ENCODE data around the gene ACAD9. TPM values are rescaled to one million over a fixed set of nuclear protein-coding genes. Genes with fewer than 3 reads are reported as not detected.
"Not testable (repeated sequence)": the region's sequence is repeated elsewhere in the genome, so short reads cannot be mapped to it uniquely, and the experiment has no call there.

The ACAD9 gene
- total RNA-seq, 2 donors from 2014 or later: 32.0 to 55.1 TPM

DNA sequence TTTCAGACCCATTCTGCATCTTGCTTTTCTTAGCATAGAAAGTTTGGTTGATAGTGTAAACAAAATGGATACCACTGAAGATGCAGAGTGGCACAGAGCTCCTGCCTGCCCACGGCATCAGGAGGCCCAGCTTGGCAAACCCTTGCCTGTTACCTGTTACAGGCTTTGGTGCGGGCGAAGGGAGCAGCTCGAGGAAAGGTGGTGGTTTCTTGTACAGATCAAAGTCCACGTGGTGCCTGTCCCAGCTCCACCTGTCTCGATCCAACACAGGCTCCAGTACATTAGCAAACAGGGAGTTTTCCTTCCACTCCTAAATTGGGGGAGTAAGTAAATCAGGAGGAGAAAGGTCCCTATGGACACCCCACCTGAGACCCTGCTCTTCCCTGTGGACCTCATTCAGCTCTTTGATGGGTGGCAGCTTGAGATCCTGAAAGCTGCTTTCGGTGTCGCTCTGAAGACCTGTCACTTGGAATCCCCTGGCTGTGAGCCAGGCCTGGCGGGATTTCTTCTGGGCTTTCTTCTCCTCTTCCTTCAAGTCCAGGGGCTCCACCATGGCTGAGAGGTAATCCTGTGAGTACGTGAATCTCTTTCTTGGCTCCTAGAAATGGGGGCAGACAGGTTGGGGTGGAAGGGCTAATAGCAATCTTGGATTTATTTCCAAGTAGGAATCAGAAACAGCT, 35.7 kb downstream of the ACAD9 start:
- Histone ChIP-seq H3K9me3 (no peaks in the 10 kb centered on the region), H3K4me3 (no peak overlapping the region), H3K36me3 (peaks cover 9% of the 10 kb centered on the region), H3K27me3 (no peaks in the 10 kb centered on the region), H3K27ac (no peak overlapping the region), H3K4me1 (no peaks in the 10 kb centered on the region), H3K9ac (ENCODE audit: low read depth in 2 of 2, low read length in 2 of 2) (no peak overlapping the region)
- no peak for DNase-seq
- TF ChIP-seq, protein P1, sequence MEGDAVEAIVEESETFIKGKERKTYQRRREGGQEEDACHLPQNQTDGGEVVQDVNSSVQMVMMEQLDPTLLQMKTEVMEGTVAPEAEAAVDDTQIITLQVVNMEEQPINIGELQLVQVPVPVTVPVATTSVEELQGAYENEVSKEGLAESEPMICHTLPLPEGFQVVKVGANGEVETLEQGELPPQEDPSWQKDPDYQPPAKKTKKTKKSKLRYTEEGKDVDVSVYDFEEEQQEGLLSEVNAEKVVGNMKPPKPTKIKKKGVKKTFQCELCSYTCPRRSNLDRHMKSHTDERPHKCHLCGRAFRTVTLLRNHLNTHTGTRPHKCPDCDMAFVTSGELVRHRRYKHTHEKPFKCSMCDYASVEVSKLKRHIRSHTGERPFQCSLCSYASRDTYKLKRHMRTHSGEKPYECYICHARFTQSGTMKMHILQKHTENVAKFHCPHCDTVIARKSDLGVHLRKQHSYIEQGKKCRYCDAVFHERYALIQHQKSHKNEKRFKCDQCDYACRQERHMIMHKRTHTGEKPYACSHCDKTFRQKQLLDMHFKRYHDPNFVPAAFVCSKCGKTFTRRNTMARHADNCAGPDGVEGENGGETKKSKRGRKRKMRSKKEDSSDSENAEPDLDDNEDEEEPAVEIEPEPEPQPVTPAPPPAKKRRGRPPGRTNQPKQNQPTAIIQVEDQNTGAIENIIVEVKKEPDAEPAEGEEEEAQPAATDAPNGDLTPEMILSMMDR (IDR thresholded peaks at IDR 0.05): no peak
- intact Hi-C loops (cut with DNase I): no loop called here

DNA sequence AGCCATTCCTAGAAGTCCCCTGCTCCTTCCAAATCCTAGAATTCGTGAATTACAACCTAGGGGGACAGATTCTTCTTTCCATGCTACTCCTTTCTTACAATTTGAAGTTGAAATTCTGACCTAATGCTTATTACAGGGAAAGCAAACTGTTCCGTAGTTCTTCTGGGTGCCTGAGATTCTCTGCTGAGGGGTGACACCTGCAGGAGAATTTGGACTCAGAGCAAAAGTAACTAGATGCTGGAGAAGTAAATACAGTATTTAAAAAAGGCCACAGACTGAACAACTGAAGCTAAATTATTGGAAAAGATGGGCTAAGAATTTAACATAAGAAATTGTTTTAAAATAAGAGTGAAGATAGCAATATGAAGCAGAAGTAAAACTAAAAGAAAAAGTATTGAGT, 37.9 kb downstream of the ACAD9 start:
- no peak for DNase-seq
- H3K36me3 ChIP-seq: peaks cover 5% of the 10 kb centered on the region

DNA sequence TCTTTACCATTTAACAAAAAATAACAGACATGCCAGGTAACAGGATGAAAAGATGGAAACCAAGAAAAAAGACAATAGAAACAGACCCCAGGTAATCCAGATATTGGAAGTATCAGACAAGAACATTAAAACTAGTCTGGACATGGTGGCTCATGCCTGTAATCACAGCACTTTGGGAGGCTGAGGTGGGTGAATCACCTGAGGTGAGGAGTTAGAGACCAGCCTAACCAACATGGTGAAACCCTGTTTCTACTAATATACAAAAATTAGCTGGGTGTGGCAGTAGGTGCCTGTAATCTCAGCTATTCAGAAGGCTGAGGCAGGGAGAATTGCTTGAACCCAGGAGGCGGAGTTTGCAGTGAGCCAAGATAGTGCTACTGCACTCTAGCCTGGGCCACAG, 40.6 kb downstream of the ACAD9 start:
- no peaks in the 10 kb centered on the region for H3K27me3 ChIP-seq
- H3K27ac ChIP-seq: no peak overlapping the region
- no peaks in the 10 kb centered on the region for H3K4me1 ChIP-seq
- TF ChIP-seq, protein P1 (IDR thresholded peaks at IDR 0.05): no peak
- H3K9me3 ChIP-seq: no peaks in the 10 kb centered on the region
- H3K4me3 ChIP-seq: no peak overlapping the region
- no peaks in the 10 kb centered on the region for H3K36me3 ChIP-seq
- H3K9ac ChIP-seq (ENCODE audit: low read depth in 2 of 2, low read length in 2 of 2): no peak overlapping the region
- intact Hi-C loops (cut with DNase I): no loop called here
- DNase-seq: no peak

More for the DNA sequence above, 37.9 kb downstream of the ACAD9 start:
- intact Hi-C loops (cut with DNase I): no loop called here
- Histone ChIP-seq H3K4me3 (no peak overlapping the region), H3K9me3 (no peaks in the 10 kb centered on the region), H3K4me1 (no peaks in the 10 kb centered on the region), H3K9ac (ENCODE audit: low read depth in 2 of 2, low read length in 2 of 2) (no peak overlapping the region), H3K27ac (no peak overlapping the region), H3K27me3 (no peaks in the 10 kb centered on the region)
- TF ChIP-seq, protein P1 (IDR thresholded peaks at IDR 0.05): no peak

DNA sequence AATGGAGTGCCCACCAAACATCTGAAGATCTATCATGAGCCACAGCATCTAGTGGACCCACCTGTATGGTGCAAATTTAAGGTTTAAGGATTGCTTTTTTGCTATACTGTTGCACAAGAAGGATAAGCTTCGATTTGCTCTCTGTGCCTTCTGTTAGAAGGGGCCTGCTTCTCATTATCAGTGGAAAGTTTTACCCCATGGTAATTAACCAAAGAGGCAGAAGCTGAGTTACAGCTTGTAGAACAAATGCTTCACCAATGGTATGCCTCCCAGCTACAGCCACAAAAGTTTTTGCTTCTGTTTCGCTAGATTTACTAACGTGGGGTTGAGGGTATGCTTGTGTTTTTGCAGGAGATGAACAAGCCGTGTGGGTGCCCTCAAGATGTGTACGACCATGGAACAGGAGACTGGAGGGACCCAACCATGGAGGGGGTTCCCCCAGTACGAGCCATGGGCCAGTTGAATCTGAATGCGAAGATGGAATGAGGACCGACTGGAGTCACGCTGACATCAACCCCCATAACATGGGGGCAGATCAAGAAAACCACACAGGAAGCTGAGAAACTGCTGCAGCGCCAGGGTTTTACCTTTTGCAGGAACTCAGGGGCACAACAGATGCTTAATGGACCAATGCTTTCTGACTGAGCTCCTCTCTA, 43.5 kb downstream of the ACAD9 start:
- no peaks in the 10 kb centered on the region for H3K4me1 ChIP-seq
- intact Hi-C loops (cut with DNase I): no loop called here
- no peak overlapping the region for H3K9ac ChIP-seq (ENCODE audit: low read depth in 2 of 2, low read length in 2 of 2)
- DNase-seq: no peak
- H3K27me3 ChIP-seq: no peaks in the 10 kb centered on the region
- H3K36me3 ChIP-seq: no peaks in the 10 kb centered on the region
- H3K4me3 ChIP-seq: no peak overlapping the region
- no peak overlapping the region for H3K27ac ChIP-seq
- TF ChIP-seq, protein P1 (IDR thresholded peaks at IDR 0.05): no peak
- H3K9me3 ChIP-seq: no peaks in the 10 kb centered on the region

DNA sequence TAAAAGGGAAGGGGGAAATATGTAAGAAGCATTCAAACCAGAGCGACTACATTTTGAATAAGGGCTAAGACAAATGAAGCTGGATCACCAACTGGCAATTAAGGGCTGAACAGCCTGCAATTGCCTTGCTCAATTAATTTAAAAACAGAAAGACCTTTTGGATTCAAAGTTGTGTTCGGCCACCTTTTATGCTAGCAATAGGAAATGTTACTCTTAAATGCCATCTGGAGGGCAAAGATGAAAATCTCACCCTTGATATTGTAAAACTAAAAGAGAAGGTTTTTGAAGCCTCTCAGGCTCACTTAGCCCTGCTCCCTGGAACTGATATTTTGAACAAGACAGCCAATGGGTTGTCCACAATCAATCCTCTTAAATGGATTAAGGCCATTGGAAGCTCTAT, 44.2 kb downstream of the ACAD9 start:
- no peaks in the 10 kb centered on the region for H3K4me1 ChIP-seq
- intact Hi-C loops (cut with DNase I): no loop called here
- no peak for DNase-seq
- H3K27me3 ChIP-seq: no peaks in the 10 kb centered on the region
- H3K9me3 ChIP-seq: no peaks in the 10 kb centered on the region
- no peak overlapping the region for H3K9ac ChIP-seq (ENCODE audit: low read depth in 2 of 2, low read length in 2 of 2)
- H3K36me3 ChIP-seq: no peaks in the 10 kb centered on the region
- TF ChIP-seq, protein P1 (IDR thresholded peaks at IDR 0.05): no peak
- no peak overlapping the region for H3K27ac ChIP-seq
- H3K4me3 ChIP-seq: no peak overlapping the region

DNA sequence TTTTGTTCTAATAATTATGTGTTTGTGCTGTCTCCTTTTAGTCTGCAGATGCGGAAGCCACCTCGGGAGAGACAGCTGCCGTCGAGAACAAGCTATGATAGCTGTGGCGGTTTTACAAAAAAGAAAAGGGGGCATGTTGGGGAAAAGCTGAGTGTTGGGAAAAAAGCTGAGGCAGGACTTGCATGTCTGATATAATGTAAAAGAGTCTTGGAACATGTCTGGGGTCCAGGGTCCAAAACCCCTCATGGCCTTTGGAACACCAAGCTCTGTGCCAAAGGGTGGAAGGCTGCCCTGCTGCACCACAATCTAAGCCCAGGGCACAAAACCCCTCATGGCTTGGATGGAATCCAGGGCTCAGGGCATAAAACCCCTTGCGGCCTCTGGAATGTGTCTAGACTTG, 44.6 kb downstream of the ACAD9 start:
- H3K4me3 ChIP-seq; DNase-seq; H3K9me3 ChIP-seq; H3K9ac ChIP-seq (ENCODE audit: low read depth in 2 of 2, low read length in 2 of 2); H3K36me3 ChIP-seq; H3K4me1 ChIP-seq; H3K27ac ChIP-seq; H3K27me3 ChIP-seq; intact Hi-C loops (cut with DNase I): not testable (repeated sequence)
